CD4-positive, alpha-beta T cell treated with Interleukin-10 for 1 hour (primary cell): ENCODE results near the gene MAML2.

ENCODE experiments used
- DNase-seq: peaks from one replicate; pipeline ENCODE4 v3.0.0-alpha.2; 2020

MAML2 gene

DNA sequence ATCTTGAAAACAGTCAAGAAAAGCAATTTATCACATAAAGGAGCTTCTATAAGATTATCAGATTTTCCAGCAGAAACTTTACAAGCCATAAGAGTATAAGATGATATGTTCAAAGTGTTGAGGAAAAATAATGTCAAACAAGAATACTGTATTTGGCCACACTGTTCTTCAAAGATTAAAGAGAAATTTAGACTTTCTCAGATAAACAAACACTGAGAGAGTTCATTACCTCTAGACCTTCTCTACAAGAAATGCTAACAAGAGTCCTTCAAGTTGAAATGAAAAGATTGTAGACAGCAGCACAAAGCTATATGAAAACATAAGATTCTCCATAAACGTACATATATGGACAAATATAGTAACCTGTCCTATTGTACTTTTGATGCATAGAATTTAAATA is 411.1 kb downstream of the MAML2 start:
- no peak for DNase-seq

DNA sequence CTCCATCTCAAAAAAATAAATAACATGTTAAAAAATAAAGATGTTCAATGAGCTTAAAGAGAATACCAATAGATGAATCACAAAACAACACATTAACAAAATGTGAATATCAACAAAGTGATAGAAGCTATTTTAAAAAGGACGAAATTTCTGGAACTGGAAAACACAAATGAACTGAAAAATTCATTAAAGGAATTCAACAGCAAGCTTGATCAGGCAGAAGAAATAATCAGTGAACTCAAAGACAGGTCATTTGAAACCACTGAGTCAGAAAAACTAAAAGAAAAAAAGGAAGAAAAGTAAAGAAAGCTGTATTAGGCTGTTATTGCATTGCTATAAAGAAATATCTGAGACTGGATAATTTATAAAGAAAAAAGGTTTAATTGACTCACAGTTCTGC is 412.0 kb downstream of the MAML2 start:
- no peak for DNase-seq

DNA sequence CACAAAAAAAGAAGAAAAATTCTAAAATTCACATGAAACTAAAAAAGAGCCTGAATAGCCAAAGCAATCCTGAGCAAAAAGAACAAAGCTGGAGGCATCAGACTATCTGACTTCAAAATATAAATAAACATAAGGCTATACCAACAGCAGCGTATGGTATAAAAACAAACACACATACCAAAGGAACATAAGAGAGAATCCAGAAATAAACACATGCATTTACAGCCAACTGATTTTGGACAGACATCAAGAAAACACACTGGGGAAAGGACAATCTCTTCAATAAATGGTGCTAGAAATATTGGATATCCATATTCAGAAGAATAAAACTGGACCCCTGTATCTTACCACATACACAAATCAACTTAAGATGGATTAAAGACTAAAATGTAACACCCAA is 416.3 kb downstream of the MAML2 start:
- no peak for DNase-seq
